ENCODE results near the gene KRABD2.
"Not testable (repeated sequence)": the region's sequence is repeated elsewhere in the genome, so short reads cannot be mapped to it uniquely, and the experiment has no call there.

The KRABD2 gene

GRCh38 chr17:8360751-8361150, 15.8 kb downstream of the KRABD2 start:
- DNase-seq (ENCODE audit: low read depth) = no peak

GRCh38 chr17:8360260-8360659, 16.2 kb downstream of the KRABD2 start:
- no peak for DNase-seq (ENCODE audit: low read depth)

- peak; percentile 82 for DNase-seq (ENCODE audit: low read depth)
Observed at GRCh38 chr17:8359769-8360168, 16.7 kb downstream of the KRABD2 start.

GRCh38 chr17:8357910-8358309, 18.6 kb downstream of the KRABD2 start:
- no peak for DNase-seq (ENCODE audit: low read depth)

- no peak for DNase-seq (ENCODE audit: low read depth)
Observed at GRCh38 chr17:8354236-8354635, 22.3 kb downstream of the KRABD2 start.

- no peak for DNase-seq (ENCODE audit: low read depth)
Observed at GRCh38 chr17:8353736-8354135, 22.8 kb downstream of the KRABD2 start.

- DNase-seq (ENCODE audit: low read depth) = no peak
Observed at GRCh38 chr17:8350339-8350738, 26.2 kb downstream of the KRABD2 start.

GRCh38 chr17:8347001-8347400, 29.5 kb downstream of the KRABD2 start:
- not testable (repeated sequence) for DNase-seq (ENCODE audit: low read depth)

GRCh38 chr17:8345951-8346665, 30.4 kb downstream of the KRABD2 start:
- DNase-seq (ENCODE audit: low read depth) = no peak

- no peak for DNase-seq (ENCODE audit: low read depth)
Observed at GRCh38 chr17:8345052-8345690, 31.3 kb downstream of the KRABD2 start.

- DNase-seq (ENCODE audit: low read depth) = no peak
Observed at GRCh38 chr17:8341456-8341855, 35.0 kb downstream of the KRABD2 start.

GRCh38 chr17:8339540-8339939, 37.0 kb downstream of the KRABD2 start, which contains the start of gene ODF4:
Gene ODF4 (plus strand): TSS chr17:8339840. CDS start chr17:8340052, 212 bp downstream.
- no peak for DNase-seq (ENCODE audit: low read depth)

- DNase-seq (ENCODE audit: low read depth) = no peak
Observed at GRCh38 chr17:8338753-8339140, 37.8 kb downstream of the KRABD2 start.

GRCh38 chr17:8337802-8338752, 38.4 kb downstream of the KRABD2 start:
- DNase-seq (ENCODE audit: low read depth) = no peak

GRCh38 chr17:8333281-8333680, 43.2 kb downstream of the KRABD2 start:
- no peak for DNase-seq (ENCODE audit: low read depth)

GRCh38 chr17:8332688-8333087, 43.8 kb downstream of the KRABD2 start:
- DNase-seq (ENCODE audit: low read depth) = no peak

GRCh38 chr17:8332128-8332527, 44.4 kb downstream of the KRABD2 start:
- DNase-seq (ENCODE audit: low read depth) = no peak

- no peak for DNase-seq (ENCODE audit: low read depth)
Observed at GRCh38 chr17:8327303-8327649, 49.2 kb downstream of the KRABD2 start.

All from RPMI7951 (cell line).